ENCODE measurements around the gene H2BW2.
"Not testable (repeated sequence)": the region's sequence is repeated elsewhere in the genome, so short reads cannot be mapped to it uniquely, and the experiment has no call there.

H2BW2 gene

DNA sequence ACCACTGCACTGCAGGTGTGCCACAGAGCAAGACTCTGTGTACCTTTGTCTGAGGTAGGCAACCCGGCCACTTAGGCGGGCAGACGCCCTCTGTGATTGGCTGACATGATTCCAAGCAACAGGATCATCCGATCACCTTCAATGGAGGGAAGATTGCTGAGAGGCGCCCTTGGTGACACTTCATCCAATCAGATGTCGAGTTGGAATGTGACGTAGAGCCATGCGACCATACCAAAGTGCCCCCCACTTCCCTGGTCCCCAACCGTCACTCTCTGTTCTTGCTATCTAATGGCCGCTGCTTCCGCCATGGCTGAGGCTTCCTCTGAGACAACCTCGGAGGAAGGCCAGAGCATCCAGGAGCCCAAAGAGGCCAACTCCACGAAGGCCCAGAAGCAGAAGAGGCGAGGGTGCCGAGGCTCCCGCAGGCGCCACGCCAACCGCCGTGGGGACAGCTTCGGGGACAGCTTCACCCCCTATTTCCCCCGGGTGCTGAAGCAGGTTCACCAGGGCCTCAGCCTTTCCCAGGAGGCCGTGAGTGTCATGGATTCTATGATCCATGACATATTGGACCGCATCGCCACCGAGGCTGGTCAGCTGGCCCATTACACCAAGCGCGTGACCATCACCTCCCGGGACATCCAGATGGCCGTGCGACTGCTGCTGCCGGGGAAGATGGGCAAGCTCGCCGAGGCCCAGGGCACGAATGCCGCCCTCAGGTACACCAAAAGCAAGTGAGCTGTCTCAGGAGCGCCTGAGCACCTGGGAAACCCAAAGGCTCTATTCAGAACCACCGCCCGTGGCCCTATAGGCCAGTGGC, at the start of gene H2BW2:
Gene H2BW2, plus strand, starts transcription at position 268 of the 817 bp plus-strand sequence. Its CDS starts 39 bp downstream, at position 307.
- TF ChIP-seq, protein P1, sequence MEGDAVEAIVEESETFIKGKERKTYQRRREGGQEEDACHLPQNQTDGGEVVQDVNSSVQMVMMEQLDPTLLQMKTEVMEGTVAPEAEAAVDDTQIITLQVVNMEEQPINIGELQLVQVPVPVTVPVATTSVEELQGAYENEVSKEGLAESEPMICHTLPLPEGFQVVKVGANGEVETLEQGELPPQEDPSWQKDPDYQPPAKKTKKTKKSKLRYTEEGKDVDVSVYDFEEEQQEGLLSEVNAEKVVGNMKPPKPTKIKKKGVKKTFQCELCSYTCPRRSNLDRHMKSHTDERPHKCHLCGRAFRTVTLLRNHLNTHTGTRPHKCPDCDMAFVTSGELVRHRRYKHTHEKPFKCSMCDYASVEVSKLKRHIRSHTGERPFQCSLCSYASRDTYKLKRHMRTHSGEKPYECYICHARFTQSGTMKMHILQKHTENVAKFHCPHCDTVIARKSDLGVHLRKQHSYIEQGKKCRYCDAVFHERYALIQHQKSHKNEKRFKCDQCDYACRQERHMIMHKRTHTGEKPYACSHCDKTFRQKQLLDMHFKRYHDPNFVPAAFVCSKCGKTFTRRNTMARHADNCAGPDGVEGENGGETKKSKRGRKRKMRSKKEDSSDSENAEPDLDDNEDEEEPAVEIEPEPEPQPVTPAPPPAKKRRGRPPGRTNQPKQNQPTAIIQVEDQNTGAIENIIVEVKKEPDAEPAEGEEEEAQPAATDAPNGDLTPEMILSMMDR (IDR thresholded peaks at IDR 0.05; ENCODE audit: low read depth, low read length): no peak
- in situ Hi-C loops (cut with HindIII; ENCODE audit: low sequenced_read_pairs): no loop called here
- DNase-seq (ENCODE audit: low read depth, low spot score): no peak
- H3K4me3 ChIP-seq (ENCODE audit: low read depth, low read length): no peak within 1 kb of the TSS

DNA sequence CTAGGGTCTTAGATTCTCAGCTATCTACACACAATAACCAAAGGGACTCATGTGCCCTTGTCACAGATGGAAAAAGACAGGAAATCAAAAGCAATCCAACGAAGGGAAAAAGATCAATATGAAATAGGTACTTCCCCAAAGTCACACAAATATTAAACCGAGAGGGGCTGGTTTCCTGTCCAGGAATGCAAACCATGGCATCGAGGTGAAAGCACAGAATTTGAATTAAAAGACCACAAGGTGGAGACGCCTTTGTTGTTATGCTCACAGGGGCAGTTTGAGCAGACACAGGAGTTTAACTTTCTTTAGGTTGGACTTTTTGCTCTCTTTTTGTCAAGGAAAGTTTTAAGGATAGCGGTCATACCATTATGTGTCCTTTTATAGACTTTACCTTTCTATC, 40.5 kb upstream of the H2BW2 start:
- no peak for DNase-seq (ENCODE audit: low read depth, low spot score)
- H3K4me3 ChIP-seq (ENCODE audit: low read depth, low read length): no peak overlapping the region
- TF ChIP-seq, protein P1 (IDR thresholded peaks at IDR 0.05; ENCODE audit: low read depth, low read length): no peak
- in situ Hi-C loops (cut with HindIII; ENCODE audit: low sequenced_read_pairs): no loop called here

DNA sequence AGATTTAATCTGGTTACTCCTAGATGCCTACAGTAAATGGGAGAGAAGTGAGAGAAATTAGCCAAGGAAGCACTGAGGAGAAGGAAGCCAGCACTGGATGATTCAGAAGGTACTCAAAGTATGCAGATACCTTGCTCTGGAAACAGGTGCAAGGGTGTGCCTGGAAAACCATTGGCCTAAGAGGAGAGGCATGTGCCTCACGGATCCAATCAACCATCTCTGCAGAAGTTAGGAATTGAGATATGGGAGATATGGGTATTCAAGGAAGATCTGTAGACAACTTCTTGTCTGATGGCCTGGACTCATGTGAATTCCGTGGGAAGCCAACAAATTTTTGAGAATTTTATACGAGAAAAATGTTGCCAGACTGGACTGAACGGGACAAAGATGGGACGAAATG, 30.9 kb upstream of the H2BW2 start:
- in situ Hi-C loops (cut with HindIII; ENCODE audit: low sequenced_read_pairs): no loop called here
- TF ChIP-seq, protein P1 (IDR thresholded peaks at IDR 0.05; ENCODE audit: low read depth, low read length): no peak
- no peak overlapping the region for H3K4me3 ChIP-seq (ENCODE audit: low read depth, low read length)
- no peak for DNase-seq (ENCODE audit: low read depth, low spot score)

DNA sequence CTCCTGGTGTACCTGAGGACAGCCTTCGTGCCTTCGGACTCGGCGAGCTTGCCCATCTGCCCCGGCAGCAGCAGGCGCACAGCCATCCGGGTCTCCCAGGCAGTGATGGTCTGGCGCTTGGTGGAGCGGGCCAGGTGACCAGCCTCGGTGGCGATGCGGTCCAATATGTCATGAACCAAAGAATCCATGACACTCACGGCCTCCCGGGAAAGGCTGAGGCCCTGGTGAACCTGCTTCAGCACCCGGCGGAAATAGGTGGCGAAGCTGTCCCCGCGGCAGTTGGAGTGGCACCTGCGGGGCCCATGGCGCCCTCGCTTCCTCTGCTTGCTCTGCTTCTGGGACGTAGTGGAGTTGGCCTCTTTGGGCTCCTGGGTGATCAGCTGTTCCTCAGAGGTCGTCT, 26.6 kb upstream of the H2BW2 start:
- DNase-seq (ENCODE audit: low read depth, low spot score): no peak
- no peak overlapping the region for H3K4me3 ChIP-seq (ENCODE audit: low read depth, low read length)
- in situ Hi-C loops (cut with HindIII; ENCODE audit: low sequenced_read_pairs): no loop called here
- TF ChIP-seq, protein P1 (IDR thresholded peaks at IDR 0.05; ENCODE audit: low read depth, low read length): no peak

DNA sequence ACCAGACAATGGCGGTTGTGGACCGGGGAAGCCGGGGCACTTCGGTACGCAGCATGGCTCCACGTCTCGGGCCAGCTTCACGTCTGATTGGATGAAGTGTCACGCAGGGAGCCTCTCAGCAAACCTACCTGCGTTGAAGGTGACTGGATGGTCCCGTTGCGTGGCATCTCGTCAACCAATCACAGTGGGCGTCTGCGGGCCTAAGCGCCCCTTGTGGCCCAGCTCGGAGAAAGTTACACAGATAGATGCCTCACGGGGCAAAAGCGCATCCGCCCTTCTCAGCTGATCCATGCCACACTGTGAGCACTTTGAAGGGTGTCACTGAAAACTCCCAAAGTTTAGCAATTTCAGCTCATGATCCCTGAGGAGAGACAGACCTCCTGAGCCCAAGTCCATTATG, 26.1 kb upstream of the H2BW2 start, which contains the start of gene H2BW1:
Gene H2BW1, minus strand, starts transcription at position 103 of the 400 bp plus-strand sequence. CDS start 132 bp downstream, outside the sequence.
- no peak within 1 kb of the TSS for H3K4me3 ChIP-seq (ENCODE audit: low read depth, low read length)
- TF ChIP-seq, protein P1 (IDR thresholded peaks at IDR 0.05; ENCODE audit: low read depth, low read length): no peak
- DNase-seq (ENCODE audit: low read depth, low spot score): no peak
- in situ Hi-C loops (cut with HindIII; ENCODE audit: low sequenced_read_pairs): no loop called here

DNA sequence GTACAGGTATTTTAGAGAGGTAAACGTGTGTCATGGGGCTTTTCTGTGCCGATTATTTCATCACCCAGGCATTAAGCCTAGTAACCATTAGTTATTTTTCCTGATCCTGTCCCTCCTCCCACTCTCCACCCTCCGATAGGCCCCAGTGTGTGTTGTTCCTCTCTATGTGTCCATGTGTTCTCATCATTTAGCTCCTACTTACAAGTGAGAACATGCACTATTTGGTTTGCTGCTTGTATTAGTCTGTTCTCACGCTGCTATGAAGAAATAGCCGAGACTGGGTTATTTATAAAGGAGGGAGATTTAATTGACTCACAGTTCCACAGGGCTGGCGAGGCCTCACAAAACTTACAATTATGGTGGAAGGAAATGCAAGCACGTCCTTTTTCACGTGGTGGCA, 24.2 kb upstream of the H2BW2 start:
- DNase-seq (ENCODE audit: low read depth, low spot score); in situ Hi-C loops (cut with HindIII; ENCODE audit: low sequenced_read_pairs); H3K4me3 ChIP-seq (ENCODE audit: low read depth, low read length): not testable (repeated sequence)

DNA sequence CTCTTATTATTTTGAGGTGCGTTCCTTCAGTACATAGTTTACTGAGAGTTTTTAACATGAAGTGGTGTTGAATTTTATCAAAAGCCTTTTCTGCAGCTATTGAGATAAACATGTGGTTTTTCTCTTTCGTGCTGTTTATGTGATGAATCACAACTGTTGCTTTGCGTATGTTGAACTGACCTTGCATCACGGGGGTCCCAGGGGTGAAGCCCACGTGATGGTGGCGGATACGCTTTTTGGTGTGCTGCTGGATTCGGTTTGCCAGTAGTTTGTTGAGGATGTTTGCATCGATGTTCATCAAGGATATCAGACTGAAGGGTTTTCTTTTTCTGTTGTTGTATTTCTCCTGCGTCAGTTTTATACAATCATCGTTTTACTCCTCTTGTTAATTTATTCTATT, 21.6 kb upstream of the H2BW2 start:
- in situ Hi-C loops (cut with HindIII; ENCODE audit: low sequenced_read_pairs): no loop called here
- no peak overlapping the region for H3K4me3 ChIP-seq (ENCODE audit: low read depth, low read length)
- no peak for DNase-seq (ENCODE audit: low read depth, low spot score)
- TF ChIP-seq, protein P1 (IDR thresholded peaks at IDR 0.05; ENCODE audit: low read depth, low read length): no peak
